Uterus (tissue), 2 donors: ENCODE data around the gene XXYLT1.

ENCODE experiments used
- POLR2A ChIP-seq, 2 donors: fragments of 450-650 bp; IDR thresholded peaks; one replicate each; pipeline ENCODE4 v1.6.1; 2016; ENCODE audit warnings: antibody characterized with exemption in 2 of 2, mild to moderate bottlenecking in 1 of 2, moderate library complexity in 1 of 2
- TF ChIP-seq, protein P1 (sequence below), 4 experiments: fragments of 200-600 bp in 2 of 4; fragments of 450-650 bp in 2 of 4; sonication (generic) in 2 of 4; IDR thresholded peaks; one replicate each; pipeline ENCODE4 v1.5.1; 2016 to 2019; ENCODE audit warnings: antibody characterized with exemption in 4 of 4, mild to moderate bottlenecking in 2 of 4, moderate library complexity in 1 of 4

DNA sequence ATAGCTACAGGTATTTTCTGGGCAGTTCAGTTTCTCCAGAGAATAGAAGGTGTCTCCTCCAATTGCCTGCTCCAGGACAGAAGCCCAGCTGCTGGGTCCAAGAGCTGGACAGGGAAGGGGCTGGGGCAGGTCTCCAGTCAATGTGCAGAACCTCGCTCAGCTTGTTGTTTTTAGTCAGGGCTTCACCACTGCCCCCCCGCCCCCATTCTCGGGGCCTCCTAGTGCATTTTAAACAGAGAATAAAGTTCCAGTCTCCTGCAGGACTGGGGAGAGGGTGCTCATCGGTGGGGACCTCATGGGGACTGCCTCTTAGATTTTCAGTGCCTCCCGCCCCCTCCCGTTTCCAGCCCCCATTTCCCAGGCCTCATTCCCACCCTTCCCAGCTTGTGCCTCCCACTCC, 216.6 kb downstream of the XXYLT1 start:
- no peak for TF ChIP-seq POLR2A (IDR thresholded peaks at IDR 0.05)
- TF ChIP-seq, protein P1, sequence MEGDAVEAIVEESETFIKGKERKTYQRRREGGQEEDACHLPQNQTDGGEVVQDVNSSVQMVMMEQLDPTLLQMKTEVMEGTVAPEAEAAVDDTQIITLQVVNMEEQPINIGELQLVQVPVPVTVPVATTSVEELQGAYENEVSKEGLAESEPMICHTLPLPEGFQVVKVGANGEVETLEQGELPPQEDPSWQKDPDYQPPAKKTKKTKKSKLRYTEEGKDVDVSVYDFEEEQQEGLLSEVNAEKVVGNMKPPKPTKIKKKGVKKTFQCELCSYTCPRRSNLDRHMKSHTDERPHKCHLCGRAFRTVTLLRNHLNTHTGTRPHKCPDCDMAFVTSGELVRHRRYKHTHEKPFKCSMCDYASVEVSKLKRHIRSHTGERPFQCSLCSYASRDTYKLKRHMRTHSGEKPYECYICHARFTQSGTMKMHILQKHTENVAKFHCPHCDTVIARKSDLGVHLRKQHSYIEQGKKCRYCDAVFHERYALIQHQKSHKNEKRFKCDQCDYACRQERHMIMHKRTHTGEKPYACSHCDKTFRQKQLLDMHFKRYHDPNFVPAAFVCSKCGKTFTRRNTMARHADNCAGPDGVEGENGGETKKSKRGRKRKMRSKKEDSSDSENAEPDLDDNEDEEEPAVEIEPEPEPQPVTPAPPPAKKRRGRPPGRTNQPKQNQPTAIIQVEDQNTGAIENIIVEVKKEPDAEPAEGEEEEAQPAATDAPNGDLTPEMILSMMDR (IDR thresholded peaks at IDR 0.05), result no peak
